H1 (cell line): ENCODE results near the gene TC2N. TPM values are rescaled to one million over a fixed set of nuclear protein-coding genes. Genes with fewer than 3 reads are reported as not detected.

Experiments used
- CTCF ChIA-PET: fragments of 300-600 bp; sonication (Branson Sonifier 250); formaldehyde crosslinking; loops from one replicate; lab custom pipeline; 2021; ENCODE audit not compliant: partially characterized antibody; lab: Charles Lee
- POLR2A ChIA-PET: fragments of 300-600 bp; sonication (Branson Sonifier 250); formaldehyde crosslinking; loops from one replicate; lab custom pipeline; 2021; ENCODE audit warnings: inconsistent platforms; ENCODE audit not compliant: partially characterized antibody; lab: Charles Lee
- DNase-seq, 2 experiments: peaks; one replicate each; pipeline versions ENCODE4 v3.0.0 to v3.0.0-alpha.2; 2010 to 2022; ENCODE audit warnings: low spot score in 2 of 2, low read depth in 1 of 2, mixed read lengths in 1 of 2
- FAIRE-seq: peaks from 2 replicates; lab custom pipeline; 2011; peaks lifted over from hg19 to GRCh38; lab: Jason Lieb, UNC
- H2AFZ ChIP-seq: 2 replicates; pipeline ENCODE4 v1.8.1; 2012; ENCODE audit warnings: low read length, inconsistent platforms
- H2AK5ac ChIP-seq: 2 replicates; pipeline ENCODE4 v1.6.1; 2013; ENCODE audit warnings: low read depth, low read length
- H2BK120ac ChIP-seq: replicated peaks from 2 replicates; pipeline ENCODE3; 2013; ENCODE audit warnings: low read depth, low read length, inconsistent platforms
- H2BK12ac ChIP-seq: 2 replicates; pipeline ENCODE4 v1.6.1; 2013; ENCODE audit warnings: low read depth, low read length
- H2BK15ac ChIP-seq: 2 replicates; pipeline ENCODE4 v1.6.1; 2013; ENCODE audit warnings: low read length
- H2BK20ac ChIP-seq: 2 replicates; pipeline ENCODE4 v1.6.1; 2013; ENCODE audit warnings: low read length
- H2BK5ac ChIP-seq: 2 replicates; pipeline ENCODE4 v1.6.1; 2013; ENCODE audit warnings: low read depth, low read length
- H3K14ac ChIP-seq: 2 replicates; pipeline ENCODE4 v1.6.1; 2013; ENCODE audit warnings: inconsistent platforms; ENCODE audit not compliant: insufficient read length
- H3K18ac ChIP-seq: 2 replicates; pipeline ENCODE4 v1.6.1; 2013; ENCODE audit warnings: low read length; ENCODE audit errors: extremely low read depth
- H3K23ac ChIP-seq: 2 replicates; pipeline ENCODE4 v1.6.1; 2013; ENCODE audit warnings: inconsistent platforms; ENCODE audit not compliant: insufficient read length
- H3K23me2 ChIP-seq: 2 replicates; pipeline ENCODE4 v1.6.1; 2013; ENCODE audit warnings: low read depth, low read length
- H3K27ac ChIP-seq: 2 replicates; pipeline ENCODE4 v1.6.1; 2011; ENCODE audit warnings: low read depth, low read length, inconsistent platforms
- H3K27me3 ChIP-seq, 4 experiments: replicated peaks in 1 of 4; 1 replicate in 1 of 4; 2 replicates in 3 of 4; pipeline versions ENCODE4 v1.6.1 to v1.8.1; 2011 to 2013; ENCODE audit warnings: low read length in 3 of 4, mild to moderate bottlenecking in 3 of 4, inconsistent platforms in 2 of 4, mixed read lengths in 2 of 4, moderate library complexity in 1 of 4; ENCODE audit not compliant: control insufficient read depth in 3 of 4, insufficient read depth in 3 of 4; ENCODE audit errors: extremely low read depth in 1 of 4
- H3K36me3 ChIP-seq, 4 experiments: 2 replicates each; pipeline versions ENCODE4 v1.6.1 to v1.8.1; 2011 to 2013; ENCODE audit warnings: mild to moderate bottlenecking in 4 of 4, low read length in 3 of 4, moderate library complexity in 2 of 4, control low read depth in 1 of 4, inconsistent platforms in 1 of 4; ENCODE audit not compliant: insufficient read depth in 4 of 4, control insufficient read depth in 2 of 4
- H3K4ac ChIP-seq: replicated peaks from 2 replicates; pipeline ENCODE3; 2013; ENCODE audit warnings: low read length, low read depth, mixed read lengths, inconsistent platforms; ENCODE audit not compliant: insufficient read length
- H3K4me1 ChIP-seq, 4 experiments: replicated peaks in 1 of 4; 1 replicate in 1 of 4; 2 replicates in 3 of 4; pipeline versions ENCODE4 v1.6.1 to v1.8.1; 2011 to 2013; ENCODE audit warnings: low read length in 3 of 4, inconsistent platforms in 2 of 4, mixed read lengths in 1 of 4; ENCODE audit not compliant: insufficient read depth in 4 of 4, control insufficient read depth in 3 of 4
- H3K4me2 ChIP-seq, 2 experiments: 2 replicates each; pipeline versions ENCODE4 v1.6.1 to v1.8.1; 2011 to 2013; ENCODE audit warnings: low read depth in 2 of 2, low read length in 2 of 2, control low read depth in 1 of 2, inconsistent platforms in 1 of 2, mild to moderate bottlenecking in 1 of 2; ENCODE audit not compliant: insufficient read depth in 1 of 2
- H3K4me3 ChIP-seq, 4 experiments: fragments of 200-600, 300-600 bp in 1 of 4; sonication (generic), shearing (Covaris generic), sonication (Bioruptor Twin) in 1 of 4; 2 replicates each; pipeline versions ENCODE4 v1.5.1 to v1.8.1; 2011 to 2016; ENCODE audit warnings: low read length in 4 of 4, low read depth in 3 of 4, control low read depth in 2 of 4, inconsistent platforms in 2 of 4, mild to moderate bottlenecking in 2 of 4, mixed read lengths in 1 of 4, moderate library complexity in 1 of 4; ENCODE audit not compliant: insufficient read depth in 2 of 4; ENCODE audit errors: extremely low read depth in 1 of 4
- H3K56ac ChIP-seq: replicated peaks from 2 replicates; pipeline ENCODE3; 2013; ENCODE audit warnings: low read depth, mild to moderate bottlenecking, mixed read lengths, low read length, inconsistent platforms; ENCODE audit not compliant: insufficient read length
- H3K79me1 ChIP-seq: 2 replicates; pipeline ENCODE4 v1.6.1; 2013; ENCODE audit warnings: low read depth, low read length, control low read depth
- H3K79me2 ChIP-seq, 2 experiments: 2 replicates each; pipeline versions ENCODE4 v1.6.1 to v1.8.1; 2012 to 2013; ENCODE audit warnings: low read length in 2 of 2, mild to moderate bottlenecking in 2 of 2, inconsistent platforms in 1 of 2; ENCODE audit not compliant: insufficient read depth in 2 of 2, control insufficient read depth in 1 of 2
- H3K9ac ChIP-seq, 4 experiments: replicated peaks in 1 of 4; 1 replicate in 1 of 4; 2 replicates in 3 of 4; pipeline versions ENCODE4 v1.6.1 to v1.8.1; 2011 to 2013; ENCODE audit warnings: low read depth in 3 of 4, low read length in 3 of 4, control low read depth in 2 of 4, mild to moderate bottlenecking in 2 of 4, moderate library complexity in 2 of 4, inconsistent platforms in 1 of 4; ENCODE audit errors: extremely low read depth in 1 of 4
- H3K9me3 ChIP-seq, 2 experiments: 2 replicates each; pipeline versions ENCODE4 v1.6.1 to v1.8.1; 2012 to 2013; ENCODE audit warnings: mild to moderate bottlenecking in 2 of 2, moderate library complexity in 2 of 2, control low read depth in 1 of 2, inconsistent platforms in 1 of 2, low read depth in 1 of 2, low read length in 1 of 2, mixed read lengths in 1 of 2; ENCODE audit not compliant: insufficient read depth in 2 of 2
- H4K20me1 ChIP-seq, 2 experiments: replicated peaks in 1 of 2; 2 replicates each; pipeline versions ENCODE3 to v1.8.1; 2011 to 2013; ENCODE audit warnings: inconsistent platforms in 2 of 2, low read length in 2 of 2, mild to moderate bottlenecking in 1 of 2; ENCODE audit not compliant: insufficient read depth in 2 of 2, control insufficient read depth in 1 of 2
- H4K5ac ChIP-seq: 2 replicates; pipeline ENCODE4 v1.6.1; 2013; ENCODE audit warnings: low read length, low read depth, mixed read lengths, inconsistent platforms; ENCODE audit not compliant: insufficient read length
- H4K8ac ChIP-seq: 2 replicates; pipeline ENCODE4 v1.8.0; 2013; ENCODE audit warnings: mild to moderate bottlenecking, moderate library complexity, low read length, inconsistent platforms; ENCODE audit not compliant: insufficient read depth; ENCODE audit errors: extremely low read depth
- H4K91ac ChIP-seq: replicated peaks from 2 replicates; pipeline ENCODE3; 2013; ENCODE audit warnings: low read length, mixed read lengths, inconsistent platforms; ENCODE audit not compliant: insufficient read length
- ATF2 ChIP-seq: IDR thresholded peaks from 2 replicates; pipeline ENCODE4 v1.6.1; 2012; ENCODE audit warnings: low read length, inconsistent platforms
- CTCF ChIP-seq, 3 experiments: IDR thresholded peaks; 1 replicate in 2 of 3; 2 replicates in 1 of 3; pipeline versions ENCODE4 v1.5.1 to v1.6.1; 2011; ENCODE audit warnings: low read length in 3 of 3, mild to moderate bottlenecking in 3 of 3, inconsistent platforms in 2 of 3, low read depth in 1 of 3, moderate library complexity in 1 of 3; ENCODE audit not compliant: insufficient read depth in 1 of 3; ENCODE audit errors: control extremely low read depth in 1 of 3
- TBP ChIP-seq: IDR thresholded peaks from 2 replicates; pipeline ENCODE4 v1.6.1; 2011; ENCODE audit warnings: low read depth, low read length, improper control_type of control experiment
- WGBS, 2 experiments: shearing (Covaris generic) in 1 of 2; methylation state at CpG; one replicate each; pipeline versions ENCODE4 v1.1.6 to v1.1.7; 2013 to 2015; ENCODE audit warnings: low lambda C conversion rate in 2 of 2, mixed read lengths in 2 of 2, inconsistent platforms in 1 of 2, low coverage in 1 of 2, missing lambda C conversion rate in 1 of 2; ENCODE audit not compliant: insufficient replicate concordance in 2 of 2, insufficient coverage in 1 of 2, insufficient read length in 1 of 2; ENCODE audit errors: extremely low coverage in 1 of 2, missing lambda C conversion rate in 1 of 2; 5-methylcytosine and 5-hydroxymethylcytosine counted together
- polyA plus RNA-seq, 7 experiments: library from polyadenylated mRNA; depleted of rRNA in 3 of 7; stranded (reverse) in 5 of 7; unstranded in 2 of 7; fragments of >200 nt in 5 of 7; fragments of 200-250 nt in 2 of 7; gene quantifications; 1 replicate in 5 of 7; 2 replicates in 1 of 7; 4 replicates in 1 of 7; pipeline versions ENCODE4 v1.2.1 to v1.2.3, GENCODE V29; 2011 to 2013; ENCODE audit warnings: missing spikeins in 2 of 7, mixed read lengths in 2 of 7
- total RNA-seq: library from RNA; stranded (reverse); fragmentation: NEBNext Ultra II Directional; extraction: Animal tissue kit (Norgen Biotek cat#: 25700); gene quantifications from 2 replicates; pipeline ENCODE4 v1.2.1, GENCODE V29; 2021

Gene TC2N
- total and polyA plus RNA-seq, 2 of the 8 experiments (the other 6 are each of a cell fraction or from before 2014, with no cell fraction given) = 9.7 to 36.2 TPM

GRCh38 chr14:91869556-91869955, 2.2 kb upstream of the TC2N start:
- POLR2A ChIA-PET = no interaction called here
- no peak overlapping the region for H2AFZ ChIP-seq
- H3K23ac ChIP-seq = no peak overlapping the region
- H4K91ac ChIP-seq = no peak overlapping the region
- H3K14ac ChIP-seq = no peak overlapping the region
- H3K4me1 ChIP-seq = no peaks in the 10 kb centered on the region
- H3K9ac ChIP-seq = no peak overlapping the region
- no peak overlapping the region for H3K56ac ChIP-seq
- H2BK5ac ChIP-seq = no peak overlapping the region
- no peaks in the 10 kb centered on the region for H3K79me1 ChIP-seq
- FAIRE-seq (no peak), DNase-seq (no peak)
- H4K20me1 ChIP-seq = no peaks in the 10 kb centered on the region
- H2BK120ac ChIP-seq = no peak overlapping the region
- no peak overlapping the region for H3K4me2 ChIP-seq
- H3K18ac ChIP-seq = no peak overlapping the region
- no peaks in the 10 kb centered on the region for H3K27me3 ChIP-seq
- H3K27ac ChIP-seq = no peak overlapping the region
- H3K79me2 ChIP-seq = no peaks in the 10 kb centered on the region
- H2BK12ac ChIP-seq = no peak overlapping the region
- no peak overlapping the region for H4K5ac ChIP-seq
- no peak overlapping the region for H2AK5ac ChIP-seq
- no peak overlapping the region for H3K4ac ChIP-seq
- 83% methylated on average over 8 of the region's 8 CpGs; no CpG with 5 or more reads in 1 of the 2 experiments for WGBS, 2 experiments
- H4K8ac ChIP-seq = no peak overlapping the region
- no peaks in the 10 kb centered on the region for H3K9me3 ChIP-seq
- no peak overlapping the region for H3K4me3 ChIP-seq
- no peak overlapping the region for H2BK20ac ChIP-seq
- no peak overlapping the region for H2BK15ac ChIP-seq
- no peaks in the 10 kb centered on the region for H3K36me3 ChIP-seq
- CTCF ChIA-PET = interaction anchor here (0.8 to 2.6 kb wide), 3 partner anchors 10 to 32 kb away, joined by 3 to 8 read pairs (median 4); no protein-coding TSS in a partner anchor
- H3K23me2 ChIP-seq = no peaks in the 10 kb centered on the region
- no peak for TF ChIP-seq ATF2
- TF ChIP-seq CTCF (IDR thresholded peaks at IDR 0.05; ENCODE audit: control extremely low read depth in 1 of 3, insufficient read depth in 1 of 3, low read depth in 1 of 3, low read length in 3 of 3) = no peak
- no peak for TF ChIP-seq TBP
